HEK293 (cell line): Measurements from ENCODE around the gene CNPY1.

ENCODE experiments used
- CTCF ChIA-PET: fragments of 350-600 bp; formaldehyde crosslinking; extraction: SDS; loops from one replicate; lab custom pipeline; 2021; ENCODE audit warnings: antibody characterized with exemption; lab: Yijun Ruan, JAX
- POLR2A ChIA-PET: fragments of 300-600 bp; formaldehyde crosslinking; extraction: SDS; loops from one replicate; lab custom pipeline; 2020; ENCODE audit warnings: antibody characterized with exemption, inconsistent platforms; lab: Yijun Ruan, JAX
- H3K27ac ChIP-seq: fragments of 200-500 bp; sonication (Bioruptor generic); 2 replicates; pipeline ENCODE4 v1.5.1; 2014; ENCODE audit warnings: low read depth, low read length, control low read depth, inconsistent platforms; ENCODE audit errors: extremely low read depth
- H3K36me3 ChIP-seq, 2 experiments: fragments of 200-500 bp in 1 of 2; sonication (Bioruptor generic) in 1 of 2; 1 replicate in 1 of 2; 2 replicates in 1 of 2; pipeline ENCODE4 v1.5.1; 2014 to 2017; ENCODE audit warnings: inconsistent platforms in 2 of 2, low read length in 2 of 2; ENCODE audit not compliant: control insufficient read depth in 2 of 2, insufficient read depth in 1 of 2
- H3K4me1 ChIP-seq: fragments of 200-500 bp; sonication (Bioruptor generic); 2 replicates; pipeline ENCODE4 v1.5.1; 2014; ENCODE audit warnings: mild to moderate bottlenecking, low read length, inconsistent platforms; ENCODE audit not compliant: control insufficient read depth, insufficient read depth
- H3K4me3 ChIP-seq: 2 replicates; pipeline ENCODE4 v1.5.1; 2011; ENCODE audit warnings: low read depth, mild to moderate bottlenecking, control low read depth, low read length, moderate library complexity
- H3K9me3 ChIP-seq: fragments of 200-500 bp; sonication (Bioruptor generic); 2 replicates; pipeline ENCODE4 v1.5.1; 2014; ENCODE audit warnings: low read depth, low read length, inconsistent platforms; ENCODE audit not compliant: control insufficient read depth, insufficient read depth
- SCRT2 ChIP-seq: fragments of 450-650 bp; formaldehyde crosslinking; IDR thresholded peaks from 2 replicates; pipeline ENCODE4 v1.5.1; 2016; ENCODE audit warnings: missing biosample characterization, missing genetic modification characterization
- ZNF146 ChIP-seq: fragments of 450-650 bp; formaldehyde crosslinking; IDR thresholded peaks from 2 replicates; pipeline ENCODE4 v1.5.1; 2016; ENCODE audit warnings: missing biosample characterization, missing genetic modification characterization
- ZNF155 ChIP-seq: fragments of 450-650 bp; formaldehyde crosslinking; IDR thresholded peaks from 2 replicates; pipeline ENCODE4 v1.5.1; 2016; ENCODE audit warnings: missing biosample characterization, missing genetic modification characterization
- ZNF157 ChIP-seq: fragments of 450-650 bp; formaldehyde crosslinking; IDR thresholded peaks from 2 replicates; pipeline ENCODE4 v1.5.1; 2016; ENCODE audit warnings: missing biosample characterization, missing genetic modification characterization
- ZNF174 ChIP-seq: fragments of 450-650 bp; formaldehyde crosslinking; IDR thresholded peaks from 2 replicates; pipeline ENCODE4 v1.5.0; 2017; ENCODE audit warnings: missing biosample characterization, mild to moderate bottlenecking, missing genetic modification characterization
- ZNF366 ChIP-seq: fragments of 450-650 bp; formaldehyde crosslinking; conservative IDR thresholded peaks from 2 replicates; pipeline ENCODE4 v1.5.1; 2016; ENCODE audit warnings: missing biosample characterization, missing genetic modification characterization
- ZNF510 ChIP-seq: fragments of 450-650 bp; formaldehyde crosslinking; IDR thresholded peaks from 2 replicates; pipeline ENCODE4 v1.5.1; 2018; ENCODE audit warnings: mild to moderate bottlenecking, missing genetic modification characterization, missing biosample characterization; ENCODE audit not compliant: insufficient replicate concordance
- ZNF549 ChIP-seq: fragments of 450-650 bp; IDR thresholded peaks from 2 replicates; pipeline ENCODE4 v1.5.1; 2018; ENCODE audit warnings: missing biosample characterization, missing genetic modification characterization, mild to moderate bottlenecking, inconsistent platforms, moderate library complexity
- ZNF792 ChIP-seq: fragments of 450-650 bp; formaldehyde crosslinking; IDR thresholded peaks from 2 replicates; pipeline ENCODE4 v1.5.1; 2016; ENCODE audit warnings: missing biosample characterization, missing genetic modification characterization
- TF ChIP-seq, protein P1 (sequence below): fragments of 450-650 bp; formaldehyde crosslinking; IDR thresholded peaks from 2 replicates; pipeline ENCODE4 v1.5.1; 2016; ENCODE audit warnings: missing biosample characterization, missing genetic modification characterization
- TF ChIP-seq, protein P2 (sequence below): fragments of 450-650 bp; IDR thresholded peaks from 2 replicates; pipeline ENCODE4 v1.5.1; 2018; ENCODE audit warnings: missing biosample characterization, missing genetic modification characterization
- TF ChIP-seq, protein P3 (sequence below): fragments of 450-650 bp; formaldehyde crosslinking; IDR thresholded peaks from 2 replicates; pipeline ENCODE4 v1.5.1; 2016; ENCODE audit warnings: missing biosample characterization, missing genetic modification characterization
- TF ChIP-seq, protein P4 (sequence below): fragments of 450-650 bp; formaldehyde crosslinking; IDR thresholded peaks from 2 replicates; pipeline ENCODE4 v1.5.1; 2017; ENCODE audit warnings: missing biosample characterization, missing genetic modification characterization
- TF ChIP-seq, protein P5 (sequence below): fragments of 450-650 bp; formaldehyde crosslinking; IDR thresholded peaks from 2 replicates; pipeline ENCODE4 v1.5.1; 2017; ENCODE audit warnings: missing biosample characterization, missing genetic modification characterization
- TF ChIP-seq, protein P6 (sequence below): fragments of 450-650 bp; formaldehyde crosslinking; IDR thresholded peaks from 2 replicates; pipeline ENCODE4 v1.5.1; 2017; ENCODE audit warnings: missing biosample characterization, missing genetic modification characterization

CNPY1 gene

DNA sequence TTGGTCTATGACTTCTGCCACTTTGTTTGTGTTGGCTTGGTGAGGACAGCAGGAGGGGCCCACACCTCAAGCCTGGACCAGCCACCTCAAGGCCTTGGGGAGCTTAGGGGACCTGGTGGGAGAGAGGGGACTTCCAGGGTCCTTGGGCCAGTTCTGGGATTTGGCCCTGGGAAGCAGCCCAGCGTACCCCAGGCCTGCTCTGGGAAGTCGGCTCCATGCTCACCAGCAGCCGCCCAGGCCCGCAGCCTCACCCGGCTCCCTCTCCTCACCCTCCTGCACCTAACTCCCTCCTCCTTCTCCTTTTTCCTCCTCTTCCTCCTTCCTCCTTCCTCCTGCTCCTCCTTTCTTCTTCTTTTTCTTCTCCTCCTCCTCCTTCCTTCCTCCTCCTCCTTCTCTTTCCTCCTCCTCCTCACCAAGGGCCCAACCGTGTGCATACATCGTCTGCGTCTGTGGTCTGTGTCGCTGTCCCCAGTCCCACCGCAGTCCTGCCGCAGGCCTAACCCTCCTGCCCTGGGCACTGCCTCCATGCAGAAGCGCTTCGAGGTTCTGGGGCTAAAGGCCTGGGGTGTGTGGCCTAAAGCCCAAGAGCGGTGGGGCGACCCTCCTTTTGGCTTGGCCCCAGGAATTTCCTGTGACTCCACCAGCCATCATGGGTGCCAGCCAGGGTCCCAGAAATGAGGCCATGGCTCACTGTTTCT lies 83.1 kb downstream of the CNPY1 start (continued):
- TF ChIP-seq ZNF366 (tag by site-specific recombination) = peak; percentile 82
- TF ChIP-seq, protein P1, sequence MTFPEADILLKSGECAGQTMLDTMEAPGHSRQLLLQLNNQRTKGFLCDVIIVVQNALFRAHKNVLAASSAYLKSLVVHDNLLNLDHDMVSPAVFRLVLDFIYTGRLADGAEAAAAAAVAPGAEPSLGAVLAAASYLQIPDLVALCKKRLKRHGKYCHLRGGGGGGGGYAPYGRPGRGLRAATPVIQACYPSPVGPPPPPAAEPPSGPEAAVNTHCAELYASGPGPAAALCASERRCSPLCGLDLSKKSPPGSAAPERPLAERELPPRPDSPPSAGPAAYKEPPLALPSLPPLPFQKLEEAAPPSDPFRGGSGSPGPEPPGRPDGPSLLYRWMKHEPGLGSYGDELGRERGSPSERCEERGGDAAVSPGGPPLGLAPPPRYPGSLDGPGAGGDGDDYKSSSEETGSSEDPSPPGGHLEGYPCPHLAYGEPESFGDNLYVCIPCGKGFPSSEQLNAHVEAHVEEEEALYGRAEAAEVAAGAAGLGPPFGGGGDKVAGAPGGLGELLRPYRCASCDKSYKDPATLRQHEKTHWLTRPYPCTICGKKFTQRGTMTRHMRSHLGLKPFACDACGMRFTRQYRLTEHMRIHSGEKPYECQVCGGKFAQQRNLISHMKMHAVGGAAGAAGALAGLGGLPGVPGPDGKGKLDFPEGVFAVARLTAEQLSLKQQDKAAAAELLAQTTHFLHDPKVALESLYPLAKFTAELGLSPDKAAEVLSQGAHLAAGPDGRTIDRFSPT (tag by site-specific recombination) = no peak
- TF ChIP-seq, protein P2, sequence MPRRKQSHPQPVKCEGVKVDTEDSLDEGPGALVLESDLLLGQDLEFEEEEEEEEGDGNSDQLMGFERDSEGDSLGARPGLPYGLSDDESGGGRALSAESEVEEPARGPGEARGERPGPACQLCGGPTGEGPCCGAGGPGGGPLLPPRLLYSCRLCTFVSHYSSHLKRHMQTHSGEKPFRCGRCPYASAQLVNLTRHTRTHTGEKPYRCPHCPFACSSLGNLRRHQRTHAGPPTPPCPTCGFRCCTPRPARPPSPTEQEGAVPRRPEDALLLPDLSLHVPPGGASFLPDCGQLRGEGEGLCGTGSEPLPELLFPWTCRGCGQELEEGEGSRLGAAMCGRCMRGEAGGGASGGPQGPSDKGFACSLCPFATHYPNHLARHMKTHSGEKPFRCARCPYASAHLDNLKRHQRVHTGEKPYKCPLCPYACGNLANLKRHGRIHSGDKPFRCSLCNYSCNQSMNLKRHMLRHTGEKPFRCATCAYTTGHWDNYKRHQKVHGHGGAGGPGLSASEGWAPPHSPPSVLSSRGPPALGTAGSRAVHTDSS (tag by site-specific recombination) = peak; percentile 65
- peak; percentile 73 for TF ChIP-seq ZNF157 (tag by site-specific recombination)
- TF ChIP-seq, protein P3, sequence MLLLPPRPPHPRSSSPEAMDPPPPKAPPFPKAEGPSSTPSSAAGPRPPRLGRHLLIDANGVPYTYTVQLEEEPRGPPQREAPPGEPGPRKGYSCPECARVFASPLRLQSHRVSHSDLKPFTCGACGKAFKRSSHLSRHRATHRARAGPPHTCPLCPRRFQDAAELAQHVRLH = no peak

DNA sequence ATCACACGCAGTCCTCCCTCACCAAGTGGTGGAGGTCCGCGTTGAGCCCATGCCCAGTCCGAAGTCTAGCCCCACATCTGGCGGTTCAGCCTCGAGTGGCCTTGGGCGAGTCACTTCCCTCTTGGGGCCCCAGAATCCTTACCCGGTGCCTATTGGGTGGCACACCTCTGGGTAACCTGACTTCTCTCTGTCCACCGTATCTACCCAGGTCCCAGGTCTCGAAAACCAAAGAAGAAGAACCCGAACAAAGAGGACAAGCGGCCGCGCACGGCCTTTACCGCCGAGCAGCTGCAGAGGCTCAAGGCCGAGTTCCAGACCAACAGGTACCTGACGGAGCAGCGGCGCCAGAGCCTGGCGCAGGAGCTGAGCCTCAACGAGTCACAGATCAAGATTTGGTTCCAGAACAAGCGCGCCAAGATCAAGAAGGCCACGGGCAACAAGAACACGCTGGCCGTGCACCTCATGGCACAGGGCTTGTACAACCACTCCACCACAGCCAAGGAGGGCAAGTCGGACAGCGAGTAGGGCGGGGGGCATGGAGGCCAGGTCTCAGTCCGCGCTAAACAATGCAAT lies 84.1 kb downstream of the CNPY1 start:
- TF ChIP-seq ZNF792 (tag by site-specific recombination) (no peak), SCRT2 (tag by site-specific recombination) (peak; percentile 87), ZNF155 (no peak), ZNF510 (tag by site-specific recombination) (no peak), ZNF157 (tag by site-specific recombination) (no peak), ZNF549 (tag by site-specific recombination) (no peak), ZNF146 (tag by site-specific recombination) (no peak), ZNF174 (no peak)
- TF ChIP-seq, protein P4, sequence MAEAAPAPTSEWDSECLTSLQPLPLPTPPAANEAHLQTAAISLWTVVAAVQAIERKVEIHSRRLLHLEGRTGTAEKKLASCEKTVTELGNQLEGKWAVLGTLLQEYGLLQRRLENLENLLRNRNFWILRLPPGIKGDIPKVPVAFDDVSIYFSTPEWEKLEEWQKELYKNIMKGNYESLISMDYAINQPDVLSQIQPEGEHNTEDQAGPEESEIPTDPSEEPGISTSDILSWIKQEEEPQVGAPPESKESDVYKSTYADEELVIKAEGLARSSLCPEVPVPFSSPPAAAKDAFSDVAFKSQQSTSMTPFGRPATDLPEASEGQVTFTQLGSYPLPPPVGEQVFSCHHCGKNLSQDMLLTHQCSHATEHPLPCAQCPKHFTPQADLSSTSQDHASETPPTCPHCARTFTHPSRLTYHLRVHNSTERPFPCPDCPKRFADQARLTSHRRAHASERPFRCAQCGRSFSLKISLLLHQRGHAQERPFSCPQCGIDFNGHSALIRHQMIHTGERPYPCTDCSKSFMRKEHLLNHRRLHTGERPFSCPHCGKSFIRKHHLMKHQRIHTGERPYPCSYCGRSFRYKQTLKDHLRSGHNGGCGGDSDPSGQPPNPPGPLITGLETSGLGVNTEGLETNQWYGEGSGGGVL (tag by site-specific recombination) = no peak
- TF ChIP-seq, protein P5, sequence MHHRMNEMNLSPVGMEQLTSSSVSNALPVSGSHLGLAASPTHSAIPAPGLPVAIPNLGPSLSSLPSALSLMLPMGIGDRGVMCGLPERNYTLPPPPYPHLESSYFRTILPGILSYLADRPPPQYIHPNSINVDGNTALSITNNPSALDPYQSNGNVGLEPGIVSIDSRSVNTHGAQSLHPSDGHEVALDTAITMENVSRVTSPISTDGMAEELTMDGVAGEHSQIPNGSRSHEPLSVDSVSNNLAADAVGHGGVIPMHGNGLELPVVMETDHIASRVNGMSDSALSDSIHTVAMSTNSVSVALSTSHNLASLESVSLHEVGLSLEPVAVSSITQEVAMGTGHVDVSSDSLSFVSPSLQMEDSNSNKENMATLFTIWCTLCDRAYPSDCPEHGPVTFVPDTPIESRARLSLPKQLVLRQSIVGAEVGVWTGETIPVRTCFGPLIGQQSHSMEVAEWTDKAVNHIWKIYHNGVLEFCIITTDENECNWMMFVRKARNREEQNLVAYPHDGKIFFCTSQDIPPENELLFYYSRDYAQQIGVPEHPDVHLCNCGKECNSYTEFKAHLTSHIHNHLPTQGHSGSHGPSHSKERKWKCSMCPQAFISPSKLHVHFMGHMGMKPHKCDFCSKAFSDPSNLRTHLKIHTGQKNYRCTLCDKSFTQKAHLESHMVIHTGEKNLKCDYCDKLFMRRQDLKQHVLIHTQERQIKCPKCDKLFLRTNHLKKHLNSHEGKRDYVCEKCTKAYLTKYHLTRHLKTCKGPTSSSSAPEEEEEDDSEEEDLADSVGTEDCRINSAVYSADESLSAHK (tag by site-specific recombination) = no peak
- TF ChIP-seq, protein P6, sequence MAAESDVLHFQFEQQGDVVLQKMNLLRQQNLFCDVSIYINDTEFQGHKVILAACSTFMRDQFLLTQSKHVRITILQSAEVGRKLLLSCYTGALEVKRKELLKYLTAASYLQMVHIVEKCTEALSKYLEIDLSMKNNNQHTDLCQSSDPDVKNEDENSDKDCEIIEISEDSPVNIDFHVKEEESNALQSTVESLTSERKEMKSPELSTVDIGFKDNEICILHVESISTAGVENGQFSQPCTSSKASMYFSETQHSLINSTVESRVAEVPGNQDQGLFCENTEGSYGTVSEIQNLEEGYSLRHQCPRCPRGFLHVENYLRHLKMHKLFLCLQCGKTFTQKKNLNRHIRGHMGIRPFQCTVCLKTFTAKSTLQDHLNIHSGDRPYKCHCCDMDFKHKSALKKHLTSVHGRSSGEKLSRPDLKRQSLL (tag by site-specific recombination) = peak; percentile 84
- TF ChIP-seq, all 188 proteins: peak for 2
- H3K4me1 ChIP-seq = peaks cover 5% of the 10 kb centered on the region; the same call in 1 of the 2 replicates
- no peaks in the 10 kb centered on the region for H3K9me3 ChIP-seq
- peaks cover 0 to 49% of the 10 kb centered on the region in 2 experiments; a peak in 1 of 3 replicates for H3K36me3 ChIP-seq
- POLR2A ChIA-PET = interaction anchor here (0.6 kb wide), 1 partner anchor 31 kb away, joined by 3 read pairs; no protein-coding TSS in a partner anchor
- no peak overlapping the region for H3K27ac ChIP-seq
- CTCF ChIA-PET = interaction anchor here (1.0 to 1.3 kb wide), 3 partner anchors 11 to 69 kb away, joined by 3 to 5 read pairs (median 4); no protein-coding TSS in a partner anchor
- no peak overlapping the region for H3K4me3 ChIP-seq
